Heart right ventricle (tissue), 16 donors: ENCODE measurements around the gene HS6ST3. TPM values are rescaled to one million over a fixed set of nuclear protein-coding genes. Genes with fewer than 3 reads are reported as not detected.

ENCODE experiments used
- ATAC-seq, 8 donors: fragments of 200-7000 bp; cut with Tn5 transposase; one replicate each; pipeline ENCODE4 v1.9.1; 2020; ENCODE audit warnings: mild to moderate bottlenecking in 8 of 8, moderate library complexity in 8 of 8, moderate number of reproducible peaks in 1 of 8
- DNase-seq, 2 donors: peaks; one replicate each; pipeline ENCODE4 v3.0.0-alpha.2; 2020
- H3K27ac ChIP-seq, 10 donors: fragments of 200-600 bp; sonication (generic) in 2 of 10; one replicate each; pipeline versions ENCODE4 v1.5.0 to v1.8.0; 2020 to 2022; ENCODE audit warnings: mild to moderate bottlenecking in 3 of 10
- H3K27me3 ChIP-seq, 7 donors: fragments of 200-600 bp; one replicate each; pipeline ENCODE4 v1.8.0; 2021 to 2022; ENCODE audit warnings: mild to moderate bottlenecking in 2 of 7
- H3K36me3 ChIP-seq, 9 donors: fragments of 200-600 bp; sonication (generic) in 1 of 9; one replicate each; pipeline versions ENCODE4 v1.5.0 to v1.8.0; 2020 to 2022; ENCODE audit warnings: mild to moderate bottlenecking in 2 of 9
- H3K4me1 ChIP-seq, 9 donors: fragments of 200-600 bp; sonication (generic) in 1 of 9; one replicate each; pipeline versions ENCODE4 v1.5.0 to v1.8.0; 2020 to 2022; ENCODE audit warnings: mild to moderate bottlenecking in 4 of 9
- H3K4me3 ChIP-seq, 10 donors: fragments of 200-600 bp; sonication (generic) in 2 of 10; one replicate each; pipeline versions ENCODE4 v1.5.0 to v1.8.0; 2020 to 2022; ENCODE audit warnings: mild to moderate bottlenecking in 7 of 10, moderate library complexity in 2 of 10
- H3K9me3 ChIP-seq, 11 donors: fragments of 200-600 bp in 10 of 11; sonication (generic) in 2 of 11; one replicate each; pipeline versions ENCODE4 v1.5.0 to v1.8.0; 2013 to 2022; ENCODE audit warnings: mild to moderate bottlenecking in 2 of 11, control low read depth in 1 of 11, moderate library complexity in 1 of 11
- CTCF ChIP-seq, 9 donors: fragments of 200-600 bp; sonication (generic) in 2 of 9; IDR thresholded peaks; one replicate each; pipeline versions ENCODE4 v1.5.0 to v1.8.0; 2021 to 2022; ENCODE audit warnings: antibody characterized with exemption in 9 of 9, mild to moderate bottlenecking in 5 of 9, moderate library complexity in 1 of 9
- WGBS, 2 donors: extraction: QIAGEN DNeasy Blood & Tissue Kit; methylation state at CpG; one replicate each; pipeline ENCODE4 v1.1.7; 2013; ENCODE audit warnings: inconsistent platforms in 1 of 2; 5-methylcytosine and 5-hydroxymethylcytosine counted together
- intact Hi-C, 10 donors: fragments of 100-400 bp; cut with DNase I; formaldehyde crosslinking; loops; one replicate each; pipeline versions ENCODE4 v1.11.1 to v1.14.2; 2022
- polyA plus RNA-seq, 2 donors: library from polyadenylated mRNA; stranded (reverse); fragments of 200-250 nt; gene quantifications; one replicate each; pipeline ENCODE4 v1.2.3, GENCODE V29; 2013
- total RNA-seq, 10 donors: library from RNA; stranded (reverse); fragmentation: NEBNext Ultra II Directional in 3 of 10; extraction: Animal tissue kit (Norgen Biotek cat#: 25700) in 3 of 10; gene quantifications; one replicate each; pipeline versions ENCODE4 v1.2.1 to v1.2.4, GENCODE V29; 2021 to 2023
- donor health status: Arrhythmogenic right ventricular cardiomyopathy.
- donor health status: ischemic (EF 13 %, LVEDD 7.1; RV severe dilation, severe dysfunction).
- donor health status: healthy with polysubstance abuse.
- donor health status: DM: no; HTN: yes; CAD: no.
- donor health status: DM: no; HTN: no; CAD: no.
- donor health status: ischemic (EF 25% LVEDD 6.9; RV normal size, moderate dysfunction).
- donor health status: ischemic (EF 25% LVEDD 5.7; RV mildly dilated, moderate dysfunction).
- donor health status: healthy.
- donor health status: DM: yes; HTN: yes; CAD: no.
- donor health status: Ischemic cardiomyopathy.
- donor health status: ischemic (EF 35%, LVEDD 5.7; RV mildly dilated, moderate dysfunction).
- donor health status: nonischemic (EF 11% LVEDD 7.7; RV severe dilation, severe dysfunction).
- donor health status: DM: yes; HTN: yes; CAD: no.
- donor health status: PGD.
- donor health status: ischemic (EF 29% LVEDD 5.4; RV normal size, mild dysfunction).
- donor health status: nonischemic (EF 23%, LVEDD 6.1; RV moderate dilation, normal function).

The HS6ST3 gene
- total and polyA plus RNA-seq, 12 donors, result 0.01 to 7.6 (median 1.2) TPM

- TF ChIP-seq CTCF (IDR thresholded peaks at IDR 0.05), result no peak
- Histone ChIP-seq H3K27me3 (no peaks in the 10 kb centered on the region), H3K36me3 (no peaks in the 10 kb centered on the region), H3K4me1 (no peaks in the 10 kb centered on the region), H3K27ac (no peak overlapping the region), H3K9me3 (no peaks in the 10 kb centered on the region), H3K4me3 (no peak overlapping the region)
- ATAC-seq (no peak), DNase-seq (no peak)
- intact Hi-C loops, result no loop called here
- 75 to 84% methylated on average over 2 of the region's 2 CpGs for WGBS, 2 donors
Observed at GRCh38 chr13:96544957-96545356, 455.1 kb downstream of the HS6ST3 start.

GRCh38 chr13:96546463-96546862 is 456.6 kb downstream of the HS6ST3 start:
- no peaks in the 10 kb centered on the region for H3K4me1 ChIP-seq
- WGBS, 2 donors, result 72 to 92% methylated on average over 3 of the region's 3 CpGs
- H3K27ac ChIP-seq, result no peak overlapping the region
- H3K27me3 ChIP-seq, result no peaks in the 10 kb centered on the region
- DNase-seq (no peak), ATAC-seq (no peak)
- no peak for TF ChIP-seq CTCF (IDR thresholded peaks at IDR 0.05)
- H3K4me3 ChIP-seq, result no peak overlapping the region
- H3K36me3 ChIP-seq, result no peaks in the 10 kb centered on the region
- no peaks in the 10 kb centered on the region for H3K9me3 ChIP-seq
- intact Hi-C loops, result no loop called here

- DNase-seq (no peak), ATAC-seq (no peak)
- intact Hi-C loops, result no loop called here
- no peaks in the 10 kb centered on the region for H3K9me3 ChIP-seq
- no peaks in the 10 kb centered on the region for H3K36me3 ChIP-seq
- WGBS, 2 donors, result 51 to 55% methylated on average over 5 of the region's 5 CpGs
- no peak for TF ChIP-seq CTCF (IDR thresholded peaks at IDR 0.05)
- no peaks in the 10 kb centered on the region for H3K27me3 ChIP-seq
- no peaks in the 10 kb centered on the region for H3K4me1 ChIP-seq
- no peak overlapping the region for H3K4me3 ChIP-seq
- no peak overlapping the region for H3K27ac ChIP-seq
Observed at GRCh38 chr13:96551546-96551945, 461.6 kb downstream of the HS6ST3 start.

GRCh38 chr13:96552559-96552958 is 462.7 kb downstream of the HS6ST3 start:
- no peak overlapping the region for H3K27ac ChIP-seq
- no peaks in the 10 kb centered on the region for H3K36me3 ChIP-seq
- intact Hi-C loops, result no loop called here
- no peaks in the 10 kb centered on the region for H3K4me1 ChIP-seq
- DNase-seq, result no peak
- 82 to 95% methylated on average over 2 of the region's 2 CpGs for WGBS, 2 donors
- no peak for TF ChIP-seq CTCF (IDR thresholded peaks at IDR 0.05)
- no peaks in the 10 kb centered on the region for H3K9me3 ChIP-seq
- no peaks in the 10 kb centered on the region for H3K27me3 ChIP-seq
- H3K4me3 ChIP-seq, result no peak overlapping the region
- ATAC-seq, result no peak

GRCh38 chr13:96553796-96554195 is 463.9 kb downstream of the HS6ST3 start:
- no peaks in the 10 kb centered on the region for H3K27me3 ChIP-seq
- H3K36me3 ChIP-seq, result no peaks in the 10 kb centered on the region
- no peaks in the 10 kb centered on the region for H3K4me1 ChIP-seq
- DNase-seq, result no peak
- ATAC-seq, result no peak
- no peak overlapping the region for H3K4me3 ChIP-seq
- WGBS, 2 donors, result 94 to 95% methylated on average over 7 of the region's 7 CpGs
- no peaks in the 10 kb centered on the region for H3K9me3 ChIP-seq
- no peak overlapping the region for H3K27ac ChIP-seq
- no peak for TF ChIP-seq CTCF (IDR thresholded peaks at IDR 0.05)
- intact Hi-C loops, result no loop called here
